ENCODE results near the gene ABCG1.

- TF ChIP-seq EZH2phosphoT487 (IDR thresholded peaks at IDR 0.05; ENCODE audit: borderline replicate concordance, low read depth, low read length) (no peak), CTCF (conservative IDR thresholded peaks at IDR 0.05; ENCODE audit: low read length) (no peak)
These were observed 46.4 kb downstream of the ABCG1 start for GRCh38 chr21:42265231-42265812.
